Astrocyte of the cerebellum (primary cell): ENCODE data around the gene ADI1.
"Not testable (repeated sequence)": the region's sequence is repeated elsewhere in the genome, so short reads cannot be mapped to it uniquely, and the experiment has no call there.

ENCODE experiments used
- DNase-seq: peaks from one replicate; pipeline ENCODE4 v3.0.0-alpha.2; 2011; ENCODE audit warnings: low read depth
- H3K4me3 ChIP-seq: 2 replicates; pipeline ENCODE4 v1.5.1; 2011; ENCODE audit warnings: mild to moderate bottlenecking, low read depth, low read length, moderate library complexity
- CTCF ChIP-seq: IDR thresholded peaks from 2 replicates; pipeline ENCODE4 v1.5.1; 2012; ENCODE audit warnings: low read length, low read depth, moderate library complexity, mild to moderate bottlenecking; ENCODE audit errors: missing control alignments
- in situ Hi-C: cut with HindIII; loops from 2 replicates; pipeline ENCODE4 v1.10.0; 2017; ENCODE audit warnings: low sequenced_read_pairs

ADI1 gene

GRCh38 chr2:3453190-3453999 is 65.9 kb downstream of the ADI1 start:
- in situ Hi-C loops = no loop called here
- no peak for DNase-seq

GRCh38 chr2:3451926-3452671 is 67.2 kb downstream of the ADI1 start:
- no peak overlapping the region for H3K4me3 ChIP-seq
- DNase-seq = no peak
- no peak for TF ChIP-seq CTCF
- in situ Hi-C loops = no loop called here

More at GRCh38 chr2:3453190-3453999, 65.9 kb downstream of the ADI1 start:
- H3K4me3 ChIP-seq = no peak overlapping the region
- no peak for TF ChIP-seq CTCF

GRCh38 chr2:3451169-3451568 is 68.2 kb downstream of the ADI1 start:
- no peak overlapping the region for H3K4me3 ChIP-seq
- in situ Hi-C loops = no loop called here
- TF ChIP-seq CTCF = no peak
- no peak for DNase-seq

- in situ Hi-C loops = no loop called here
- no peak for DNase-seq
- H3K4me3 ChIP-seq = no peak overlapping the region
- no peak for TF ChIP-seq CTCF
Measured at GRCh38 chr2:3450385-3451010, 68.8 kb downstream of the ADI1 start.

GRCh38 chr2:3449936-3450335 is 69.4 kb downstream of the ADI1 start:
- TF ChIP-seq CTCF = no peak
- no peak overlapping the region for H3K4me3 ChIP-seq
- no peak for DNase-seq
- in situ Hi-C loops = no loop called here

GRCh38 chr2:3449086-3449485 is 70.2 kb downstream of the ADI1 start:
- no peak for DNase-seq
- in situ Hi-C loops = no loop called here
- TF ChIP-seq CTCF = no peak
- H3K4me3 ChIP-seq = no peak overlapping the region

GRCh38 chr2:3448441-3448911 is 70.9 kb downstream of the ADI1 start:
- in situ Hi-C loops, DNase-seq, H3K4me3 ChIP-seq: not testable (repeated sequence)
